Right kidney (tissue), 9 donors: ENCODE data around the gene BATF.
"Not testable (repeated sequence)": the region's sequence is repeated elsewhere in the genome, so short reads cannot be mapped to it uniquely, and the experiment has no call there.

Experiments
- DNase-seq: peaks from one replicate; pipeline ENCODE4 v3.0.0-alpha.2; 2016
- long read RNA-seq, 8 donors: transcript quantifications; one replicate each; lab custom pipeline, GENCODE V29; 2026

BATF gene, protein sequence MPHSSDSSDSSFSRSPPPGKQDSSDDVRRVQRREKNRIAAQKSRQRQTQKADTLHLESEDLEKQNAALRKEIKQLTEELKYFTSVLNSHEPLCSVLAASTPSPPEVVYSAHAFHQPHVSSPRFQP
- long read RNA-seq, donor 1, result 0 reads
- long read RNA-seq, donor 2, result 0 reads
- long read RNA-seq, donor 3, partial matches to known transcripts, result 0 of 1 reads
- long read RNA-seq, donor 3, other reads (novel, unspliced or antisense), result 0 of 1 reads
- long read RNA-seq, donor 4, partial matches to known transcripts, result 0 of 1 reads
- long read RNA-seq, donor 4, other reads (novel, unspliced or antisense), result 0 of 1 reads
- long read RNA-seq, donor 5, result 0 reads
- long read RNA-seq, donor 6, partial matches to known transcripts, result 0 of 1 reads
- long read RNA-seq, donor 6, other reads (novel, unspliced or antisense), result 0 of 1 reads
- long read RNA-seq, donor 7, result 0 reads
- long read RNA-seq, donor 8, result 0 reads

GRCh38 chr14:75522224-75522982 lies at the start of gene BATF:
TSS of gene BATF (plus strand) at chr14:75522469. CDS start at chr14:75522683, 214 bp downstream.
- no peak for DNase-seq

GRCh38 chr14:75474127-75474526 lies 48.1 kb upstream of the BATF start:
- not testable (repeated sequence) for DNase-seq

DNA sequence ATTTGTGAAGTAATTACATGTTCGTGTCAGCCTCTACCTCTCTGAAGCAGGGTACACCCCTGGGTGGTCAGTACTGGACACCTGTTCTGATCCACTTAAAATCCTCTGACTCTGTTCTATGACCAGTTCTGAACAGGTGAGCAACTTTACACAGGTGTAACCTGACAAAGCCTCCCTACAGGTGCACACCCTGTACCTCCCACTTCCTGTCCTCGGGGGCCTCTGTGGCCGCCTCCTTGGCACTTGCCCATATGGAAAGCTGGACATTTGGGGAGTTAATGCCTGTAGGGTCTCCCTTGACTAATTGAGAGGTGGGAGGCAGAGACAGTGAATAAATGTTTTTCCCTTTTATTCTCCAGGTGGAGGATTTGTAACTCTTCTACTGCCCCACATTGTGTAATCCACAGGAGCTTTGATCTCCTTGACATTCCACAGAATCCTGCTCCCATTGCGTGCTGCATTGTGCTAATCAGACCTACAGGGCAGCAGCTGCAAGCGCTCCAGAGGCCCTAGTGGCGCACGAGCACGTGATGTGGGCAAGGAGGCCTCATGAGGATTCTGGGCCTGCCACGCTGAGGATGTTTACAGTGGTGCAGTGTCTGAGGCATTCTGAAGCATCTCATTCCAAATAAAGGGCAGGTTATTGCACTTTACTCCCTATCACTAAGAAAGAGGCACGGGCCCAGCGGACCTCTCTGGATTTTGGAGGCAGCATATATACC lies 45.8 kb upstream of the BATF start:
- no peak for DNase-seq

GRCh38 chr14:75477881-75478280 lies 44.4 kb upstream of the BATF start:
- no peak for DNase-seq

DNA sequence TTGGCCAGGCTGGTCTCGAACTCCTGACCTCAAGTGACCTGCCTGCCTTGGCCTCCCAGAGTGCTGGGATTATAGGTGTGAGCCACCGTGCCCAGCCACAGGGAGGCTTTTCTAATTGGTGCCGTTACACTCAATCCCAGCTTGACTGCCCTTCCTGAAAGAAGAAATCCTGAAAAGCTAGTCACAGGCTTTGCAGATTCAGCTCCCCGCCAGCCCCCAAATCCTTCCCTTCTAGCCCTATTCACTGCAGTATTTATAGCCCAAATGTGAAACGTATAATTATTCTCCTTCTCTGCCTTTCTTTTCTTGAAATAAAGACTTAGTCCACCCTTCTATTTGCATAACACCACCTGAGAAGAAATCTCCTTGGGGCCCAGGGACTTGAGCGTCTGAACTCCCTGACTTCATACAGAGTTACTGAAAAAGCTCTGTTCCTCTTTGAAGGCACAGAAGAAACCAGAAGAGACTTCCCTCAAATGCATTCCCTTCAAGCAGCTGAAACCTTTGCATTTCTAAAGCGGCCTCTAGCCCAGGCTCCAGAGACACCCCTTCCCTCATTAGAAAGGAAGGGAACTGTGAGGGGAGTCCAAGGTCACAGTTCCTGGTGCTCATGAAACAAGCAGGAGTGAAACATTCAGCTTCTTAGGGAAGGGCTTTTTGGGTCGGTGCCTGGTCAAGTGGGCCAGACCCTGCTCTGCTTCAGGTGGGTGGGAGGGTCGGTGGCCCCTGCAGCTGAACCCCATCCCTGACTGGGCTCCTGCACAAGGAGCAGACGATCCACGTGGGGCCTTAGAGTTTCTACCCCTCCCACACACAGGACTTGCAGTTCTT lies 42.3 kb upstream of the BATF start:
- DNase-seq, result no peak

DNA sequence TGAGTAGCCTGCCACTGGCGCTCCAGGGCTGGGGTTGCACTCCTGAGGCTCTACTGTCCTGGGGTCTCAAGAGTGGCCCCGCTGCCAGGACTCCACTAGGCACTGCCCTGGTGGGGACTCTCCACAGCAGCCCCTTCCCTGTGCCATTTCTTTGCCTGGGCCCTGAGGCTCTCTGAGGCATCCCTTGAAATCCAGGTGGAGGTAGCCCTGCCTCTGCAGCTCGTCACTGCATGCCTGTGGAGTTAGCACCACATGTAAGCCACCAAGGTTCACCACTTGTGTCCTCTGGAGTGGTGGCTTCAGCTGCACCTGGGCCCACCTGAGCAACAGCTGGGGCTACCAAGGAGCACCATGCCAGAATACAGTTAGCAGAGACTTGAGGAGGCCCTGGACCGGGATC lies 39.9 kb upstream of the BATF start:
- DNase-seq, result no peak

- no peak for DNase-seq
These were observed 37.4 kb upstream of the BATF start for GRCh38 chr14:75484711-75485429.

DNA sequence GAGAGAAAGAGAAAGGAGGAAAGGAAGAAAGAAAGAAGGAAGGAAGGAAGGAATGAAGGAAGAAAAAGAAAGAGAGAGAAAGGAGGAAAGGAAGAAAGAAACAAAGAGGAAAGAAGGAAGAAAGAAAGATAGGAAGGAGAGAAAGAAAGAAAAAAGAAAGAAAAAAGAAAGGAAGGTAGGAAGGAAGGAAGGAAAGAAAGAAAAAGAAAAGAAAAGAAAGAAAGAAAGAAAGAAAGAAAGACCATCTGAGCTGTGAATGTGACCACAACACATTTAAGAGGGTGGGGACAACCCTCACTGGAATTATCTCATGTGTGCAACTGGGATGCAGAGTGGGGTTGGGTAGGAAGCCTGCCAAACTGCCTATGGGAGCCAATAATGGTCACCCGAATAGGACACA lies 36.0 kb upstream of the BATF start:
- DNase-seq, result no peak

DNA sequence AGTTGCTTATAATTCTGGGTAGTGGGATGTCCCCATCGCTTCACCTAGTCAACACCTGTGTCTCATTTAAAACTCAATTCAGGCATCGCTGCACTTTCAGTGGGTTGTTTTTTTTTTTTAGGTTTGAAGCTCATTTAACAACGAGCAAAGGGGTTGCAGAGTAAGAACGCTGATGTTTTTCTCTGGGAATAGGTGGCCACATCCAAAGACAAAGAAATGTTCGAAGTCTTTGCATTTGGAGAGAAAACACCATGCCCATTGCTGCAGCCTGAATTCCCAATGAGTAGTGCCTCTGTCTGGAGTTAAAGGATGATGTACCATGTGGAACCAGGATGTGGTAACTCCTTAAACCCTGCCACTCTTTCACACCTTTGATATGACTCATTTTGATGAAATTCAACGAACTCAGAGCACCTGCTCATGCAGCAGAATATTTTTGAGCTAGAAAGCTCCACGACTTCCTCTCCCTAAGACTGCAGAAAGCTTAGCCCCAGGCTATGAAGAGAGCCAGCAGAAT lies 35.1 kb upstream of the BATF start:
- no peak for DNase-seq

- DNase-seq, result no peak
These were observed 32.8 kb upstream of the BATF start for GRCh38 chr14:75489480-75489837.

- DNase-seq, result no peak
These were observed 30.8 kb upstream of the BATF start for GRCh38 chr14:75491376-75491978.

DNA sequence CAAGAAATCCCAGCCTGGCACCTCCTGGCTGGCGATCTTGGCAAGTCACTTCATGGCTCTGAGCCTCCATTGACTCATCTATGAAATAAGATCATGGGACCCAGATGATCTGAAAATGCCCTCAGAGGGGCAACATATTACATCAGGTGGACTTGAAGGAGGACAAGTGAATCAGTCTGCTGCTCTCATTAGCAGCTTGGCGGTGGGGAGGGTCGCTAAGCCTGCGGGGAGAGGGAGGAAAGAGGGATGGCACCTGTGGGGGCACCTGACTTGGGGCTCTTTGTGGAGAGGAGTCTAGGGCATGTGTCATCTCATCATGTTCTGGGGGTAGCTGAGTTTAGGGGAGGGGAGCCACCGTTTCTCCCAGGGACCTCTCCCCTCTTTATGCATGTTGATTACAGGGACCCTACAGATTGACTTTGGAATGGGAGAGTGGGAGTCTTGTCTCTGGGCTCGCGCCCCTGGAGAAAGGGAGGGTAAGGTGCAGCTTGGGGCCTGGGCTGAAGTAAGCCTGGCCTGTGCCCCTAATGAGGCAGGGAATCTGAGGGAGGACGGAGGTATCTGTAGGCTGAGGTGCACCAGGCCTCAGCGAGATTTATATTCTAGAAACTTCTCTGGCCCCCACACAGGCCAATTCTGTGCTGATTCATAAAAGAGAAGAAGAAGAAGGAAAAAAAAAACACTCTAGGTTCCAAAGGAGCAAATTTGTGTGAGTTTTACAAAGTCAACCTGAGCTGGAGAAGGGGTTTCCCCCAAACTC lies 29.3 kb upstream of the BATF start:
- no peak for DNase-seq

- no peak for DNase-seq
These were observed 28.6 kb upstream of the BATF start for GRCh38 chr14:75493592-75494087.

- DNase-seq, result no peak
These were observed 27.4 kb upstream of the BATF start for GRCh38 chr14:75494896-75495295.

GRCh38 chr14:75495399-75495798 lies 26.9 kb upstream of the BATF start:
- no peak for DNase-seq

- no peak for DNase-seq
These were observed 26.4 kb upstream of the BATF start for GRCh38 chr14:75495882-75496281.

DNA sequence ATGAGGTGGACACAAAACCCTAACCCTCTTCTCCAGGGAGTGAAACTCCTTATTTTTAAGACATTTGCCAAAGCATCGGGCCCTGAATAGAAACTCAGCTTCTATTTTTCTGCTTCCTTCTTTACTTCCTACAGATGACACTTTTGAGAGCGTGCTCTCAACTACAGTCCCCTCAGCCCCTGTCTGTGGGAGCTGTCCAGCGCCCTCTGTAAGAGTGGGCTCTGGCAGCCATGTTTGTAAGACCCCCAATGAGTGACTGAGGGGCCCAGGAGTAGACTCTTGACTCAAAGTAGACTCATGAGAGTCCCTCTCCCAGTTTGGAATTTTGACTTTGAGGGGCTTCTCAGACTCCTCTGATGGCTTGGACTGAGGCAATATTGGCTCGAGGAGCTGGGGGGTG lies 25.5 kb upstream of the BATF start:
- DNase-seq, result no peak

- no peak for DNase-seq
These were observed 25.1 kb upstream of the BATF start for GRCh38 chr14:75497191-75497590.

- no peak for DNase-seq
These were observed 24.6 kb upstream of the BATF start for GRCh38 chr14:75497701-75498100.
